HG03139 (cell line): Measurements from ENCODE around the gene AKIP1.
"Not testable (repeated sequence)": the region's sequence is repeated elsewhere in the genome, so short reads cannot be mapped to it uniquely, and the experiment has no call there.

Experiments used
- ATAC-seq: cut with Tn5 transposase; IDR thresholded peaks from one replicate; pipeline ENCODE4 v1.9.1; 2021; ENCODE audit not compliant: unreplicated experiment

The AKIP1 gene

GRCh38 chr11:8911029-8911823 is at the start of gene AKIP1:
Gene AKIP1, plus strand, starts transcription at chr11:8911189. Its CDS starts 261 bp downstream, at chr11:8911450.
- peak; percentile 68 for ATAC-seq

- ATAC-seq, result no peak
These were observed 47.2 kb upstream of the AKIP1 start for GRCh38 chr11:8863838-8864237.

- ATAC-seq, result no peak
These were observed 45.7 kb upstream of the AKIP1 start for GRCh38 chr11:8865304-8865703.

GRCh38 chr11:8867035-8867434 is 44.0 kb upstream of the AKIP1 start:
- ATAC-seq, result no peak

- ATAC-seq, result no peak
These were observed 42.9 kb upstream of the AKIP1 start for GRCh38 chr11:8867931-8868631.

- no peak for ATAC-seq
These were observed 40.4 kb upstream of the AKIP1 start for GRCh38 chr11:8870411-8871170.

- ATAC-seq, result no peak
These were observed 39.7 kb upstream of the AKIP1 start for GRCh38 chr11:8871171-8871775.

GRCh38 chr11:8871962-8872361 is 39.0 kb upstream of the AKIP1 start:
- ATAC-seq, result no peak

GRCh38 chr11:8873741-8874405 is 37.1 kb upstream of the AKIP1 start:
- ATAC-seq, result no peak

GRCh38 chr11:8878771-8879170 is 32.2 kb upstream of the AKIP1 start:
- ATAC-seq, result no peak

GRCh38 chr11:8881585-8881984 is 29.4 kb upstream of the AKIP1 start:
- ATAC-seq, result not testable (repeated sequence)

- ATAC-seq, result no peak
These were observed 24.7 kb upstream of the AKIP1 start for GRCh38 chr11:8886322-8886721.

GRCh38 chr11:8891185-8891584 is 19.8 kb upstream of the AKIP1 start:
- not testable (repeated sequence) for ATAC-seq

GRCh38 chr11:8899119-8899753 is 11.8 kb upstream of the AKIP1 start:
- no peak for ATAC-seq

GRCh38 chr11:8905528-8906165 is 5.3 kb upstream of the AKIP1 start:
- no peak for ATAC-seq

- no peak for ATAC-seq
These were observed 3.9 kb upstream of the AKIP1 start for GRCh38 chr11:8907116-8907515.

- no peak for ATAC-seq
These were observed 2.9 kb upstream of the AKIP1 start for GRCh38 chr11:8908099-8908498.

GRCh38 chr11:8910649-8911026 is 351 bp upstream of the AKIP1 start:
- ATAC-seq, result peak; percentile 2

GRCh38 chr11:8913961-8914660 is 3.1 kb downstream of the AKIP1 start:
- ATAC-seq, result no peak
